AG20443 (cell line): ENCODE data around the gene FOXL1.
"Not testable (repeated sequence)": the region's sequence is repeated elsewhere in the genome, so short reads cannot be mapped to it uniquely, and the experiment has no call there.

Source experiments
- DNase-seq: peaks from one replicate; pipeline ENCODE4 v3.0.0; 2012; ENCODE audit warnings: low spot score, mixed read lengths

The FOXL1 gene

GRCh38 chr16:86580791-86581170 lies 2.4 kb downstream of the FOXL1 start:
- no peak for DNase-seq

DNA sequence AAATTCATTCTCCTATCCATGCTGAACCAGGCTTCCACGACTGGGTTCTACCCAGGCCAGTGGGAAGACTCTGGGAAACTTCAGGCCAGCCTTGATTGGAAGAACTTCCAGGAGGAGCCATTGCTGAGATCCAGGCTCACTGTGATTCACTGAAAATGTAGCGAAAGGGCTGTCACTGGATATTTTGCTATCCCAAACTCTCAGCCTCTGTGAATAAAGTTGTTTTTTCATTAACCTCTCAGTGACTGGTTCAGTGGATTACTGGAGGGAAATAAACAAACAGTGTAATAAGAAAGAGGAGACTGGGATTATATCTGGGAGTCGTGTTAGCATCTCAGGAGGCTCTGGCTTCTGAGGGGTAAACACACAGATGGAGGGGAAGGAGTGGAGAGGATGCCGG lies 3.1 kb downstream of the FOXL1 start:
- no peak for DNase-seq

DNA sequence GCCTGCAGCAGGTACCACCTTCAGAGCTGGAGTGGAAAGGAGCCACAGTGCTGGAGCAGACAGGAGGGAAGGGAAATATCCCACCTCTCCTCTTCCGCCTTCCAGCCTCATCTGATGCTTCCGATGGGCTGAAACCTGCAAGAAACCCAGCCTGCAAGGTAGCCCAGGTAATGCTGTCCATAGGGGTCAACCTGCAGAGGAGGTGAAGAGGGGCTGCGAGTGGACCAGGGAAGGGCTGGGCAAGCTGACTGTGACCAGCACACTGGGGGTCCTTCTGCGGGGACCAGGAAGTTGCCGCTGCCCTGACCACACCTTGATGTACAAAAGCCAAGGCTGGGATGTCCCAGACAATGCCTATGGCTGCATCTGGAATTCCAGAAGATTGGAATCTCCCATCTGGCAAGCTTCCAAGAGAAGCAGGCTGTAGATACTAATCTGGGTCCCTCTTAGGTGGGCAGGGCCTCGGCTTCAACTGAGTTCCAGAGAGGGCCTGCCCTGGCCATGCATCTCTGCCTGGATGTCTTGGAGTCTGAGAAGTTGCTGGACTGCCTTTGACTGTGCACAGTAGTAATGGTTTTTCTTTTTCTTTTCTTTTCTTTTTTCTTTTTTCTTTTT lies 5.8 kb downstream of the FOXL1 start:
- DNase-seq = no peak

DNA sequence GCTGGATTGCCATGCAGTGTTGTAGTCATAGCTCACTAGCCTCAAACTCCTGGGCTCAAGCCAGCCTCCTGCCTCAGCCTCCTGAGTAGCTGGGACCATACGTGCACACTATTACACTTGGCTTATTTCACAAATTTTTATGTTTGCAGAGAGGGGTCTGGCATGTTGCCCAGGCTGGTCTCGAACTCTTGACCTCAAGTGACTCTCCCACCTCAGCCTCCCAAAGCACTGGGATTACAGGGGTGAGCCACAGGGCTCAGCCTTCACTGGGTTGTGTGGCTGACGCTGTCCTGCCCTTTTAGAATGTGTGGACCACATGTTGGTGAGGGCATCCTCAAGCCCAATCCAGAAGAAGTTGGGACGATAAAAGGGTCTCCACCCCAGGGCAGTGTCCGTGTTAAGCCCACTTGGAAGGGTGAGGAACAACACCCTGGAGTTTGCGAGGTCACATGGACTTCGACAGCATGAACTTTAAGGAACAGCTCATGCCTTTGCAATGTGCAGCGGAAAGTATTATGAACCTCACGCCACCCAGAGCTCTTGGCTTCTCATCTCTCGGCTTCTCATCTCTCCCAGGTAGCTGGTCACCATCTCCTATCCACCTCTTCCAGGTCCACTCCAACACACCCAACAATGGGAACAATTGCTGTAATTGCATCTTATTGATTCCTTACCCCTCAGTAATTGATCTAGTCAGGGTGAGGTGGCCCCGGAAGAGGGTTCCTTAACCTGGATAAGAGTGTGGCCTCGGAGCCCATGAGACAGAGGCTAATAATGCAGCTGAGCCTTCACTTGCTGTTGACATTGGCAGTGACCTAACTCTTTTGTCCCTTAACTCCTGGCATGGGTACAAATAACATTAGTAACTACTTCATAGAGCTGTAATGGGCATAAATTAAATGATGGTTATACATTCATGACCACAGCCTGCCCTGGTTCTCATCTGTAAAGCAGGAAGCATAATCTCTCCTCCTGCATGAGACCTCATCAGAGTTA lies 6.7 kb downstream of the FOXL1 start:
- DNase-seq = peak; percentile 35

DNA sequence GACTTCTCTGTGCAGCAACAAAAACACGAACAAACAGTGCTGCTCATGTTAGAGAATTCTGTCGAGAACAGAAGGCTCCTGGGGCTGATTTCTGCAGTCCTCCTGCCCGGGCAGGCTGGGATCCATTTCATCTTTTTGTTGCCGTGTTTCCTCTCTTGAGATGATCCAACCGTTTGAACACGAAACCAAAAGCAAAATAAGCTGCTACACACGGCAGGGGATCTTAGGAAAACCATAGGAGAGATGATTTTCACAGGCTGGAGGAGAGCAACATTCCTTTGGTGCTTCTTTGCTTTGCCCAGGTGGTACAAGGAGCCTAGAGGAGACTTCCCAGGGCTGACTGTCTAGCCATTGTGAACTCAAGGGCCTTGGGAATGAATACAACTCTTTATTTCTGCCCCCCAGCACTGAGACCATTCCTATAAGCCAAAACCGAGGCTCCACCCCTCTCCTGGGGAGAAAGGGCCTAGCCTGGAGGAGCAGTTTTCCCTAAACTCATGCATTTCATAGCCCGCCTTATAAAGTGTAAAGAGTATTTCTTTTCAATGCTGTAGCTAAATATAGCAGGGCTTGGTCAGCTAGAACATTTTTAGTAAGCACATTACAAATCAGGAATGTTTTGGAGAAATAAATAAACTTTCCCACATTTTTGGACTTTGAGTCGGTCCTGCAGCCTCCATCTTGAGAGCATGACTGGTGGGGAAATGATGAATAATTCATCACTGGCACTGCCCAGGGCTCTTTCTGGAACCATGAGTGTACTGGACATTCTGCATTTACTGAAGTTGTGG lies 7.7 kb downstream of the FOXL1 start:
- DNase-seq = peak; percentile 70

GRCh38 chr16:86587487-86587886 lies 9.1 kb downstream of the FOXL1 start:
- DNase-seq = no peak

DNA sequence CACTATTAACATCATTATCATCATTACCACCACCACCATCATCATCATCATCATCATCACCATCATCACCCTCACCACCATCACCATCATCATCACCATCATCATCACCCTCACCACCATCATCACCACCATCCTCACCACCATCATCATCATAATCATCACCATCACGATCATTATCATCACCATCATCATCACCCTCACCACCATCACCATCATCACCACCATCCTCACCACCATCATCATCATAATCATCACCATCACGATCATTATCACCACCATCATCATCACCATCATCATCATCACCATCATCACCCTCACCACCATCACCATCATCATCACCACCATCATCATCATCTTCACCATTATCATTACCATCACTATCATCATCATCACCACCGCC lies 9.6 kb downstream of the FOXL1 start:
- not testable (repeated sequence) for DNase-seq

- peak; percentile 74 for DNase-seq
These were observed 12.3 kb downstream of the FOXL1 start for GRCh38 chr16:86590501-86591144.

DNA sequence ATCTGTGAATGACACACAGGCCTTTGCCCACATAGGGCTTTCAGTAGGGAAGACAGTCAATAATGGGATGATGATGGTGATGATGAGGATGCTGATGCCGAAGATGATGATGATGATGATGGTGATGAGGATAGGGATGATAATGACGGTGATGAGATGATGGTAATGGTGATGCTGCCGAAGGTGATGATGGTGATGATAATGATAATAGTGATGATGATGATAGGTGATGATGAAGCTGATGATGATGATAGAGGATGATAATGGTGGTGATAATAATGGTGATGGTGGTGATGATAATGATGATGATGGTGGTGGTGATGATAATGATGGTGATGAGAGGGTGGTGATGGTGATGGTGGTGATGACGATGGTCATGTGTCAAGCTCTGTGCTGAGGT lies 12.9 kb downstream of the FOXL1 start:
- DNase-seq = no peak

GRCh38 chr16:86593913-86594620 lies 15.7 kb downstream of the FOXL1 start:
- no peak for DNase-seq

DNA sequence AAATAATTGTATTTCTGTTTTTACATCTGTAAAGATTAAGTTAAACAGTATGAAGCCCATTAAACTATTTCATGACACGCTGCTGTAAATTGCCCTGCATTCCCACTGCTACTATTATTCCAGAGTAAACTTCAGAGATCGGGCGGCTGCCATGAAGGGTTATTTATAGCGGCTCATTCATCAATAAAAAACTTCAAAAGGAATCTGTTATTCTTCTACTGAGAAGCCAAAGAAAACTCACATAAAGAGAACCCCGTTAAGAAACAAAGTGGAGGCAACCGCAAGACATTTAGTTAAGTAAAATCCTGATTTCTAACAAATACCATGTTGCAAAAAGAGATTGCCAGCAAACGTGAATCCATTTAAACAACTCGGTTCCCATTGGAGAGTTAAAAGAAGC lies 16.4 kb downstream of the FOXL1 start:
- no peak for DNase-seq

GRCh38 chr16:86595983-86596605 lies 17.7 kb downstream of the FOXL1 start:
- DNase-seq = no peak

DNA sequence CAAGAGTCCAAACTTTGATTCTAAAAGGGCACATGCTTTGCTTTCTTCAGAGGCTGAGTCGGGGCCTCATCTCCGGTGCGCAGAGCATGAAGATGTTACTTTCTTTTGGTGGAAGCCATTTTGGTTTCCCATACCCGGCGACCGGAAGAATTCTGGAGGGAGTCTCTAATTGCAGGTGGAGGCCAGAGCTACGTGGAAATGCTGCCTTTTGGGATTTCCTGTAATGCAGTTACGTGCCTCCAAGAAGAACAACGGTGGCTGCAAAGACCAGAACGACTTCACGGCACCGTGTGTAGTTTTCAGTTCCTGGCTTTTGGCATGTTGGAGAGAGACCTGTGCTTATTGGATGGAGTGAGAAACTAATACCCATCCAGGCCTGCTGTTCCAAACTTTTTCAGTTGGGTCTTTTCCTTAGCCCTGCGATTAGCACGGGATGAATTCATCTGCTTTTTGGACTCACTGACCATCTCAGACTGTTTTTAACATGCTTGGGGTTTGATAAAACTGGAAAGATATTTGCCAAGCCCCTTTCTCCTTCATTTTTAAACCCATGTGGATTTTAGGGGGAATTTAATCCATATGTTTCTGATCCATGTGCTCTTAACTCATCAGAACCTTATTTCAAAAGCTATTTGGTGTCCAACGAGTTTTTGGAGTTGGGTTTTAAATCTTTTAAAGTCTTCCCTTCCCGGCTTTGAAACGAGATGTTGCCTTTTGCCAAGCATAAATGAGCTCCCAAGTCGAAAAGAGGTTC lies 19.0 kb downstream of the FOXL1 start:
- no peak for DNase-seq

DNA sequence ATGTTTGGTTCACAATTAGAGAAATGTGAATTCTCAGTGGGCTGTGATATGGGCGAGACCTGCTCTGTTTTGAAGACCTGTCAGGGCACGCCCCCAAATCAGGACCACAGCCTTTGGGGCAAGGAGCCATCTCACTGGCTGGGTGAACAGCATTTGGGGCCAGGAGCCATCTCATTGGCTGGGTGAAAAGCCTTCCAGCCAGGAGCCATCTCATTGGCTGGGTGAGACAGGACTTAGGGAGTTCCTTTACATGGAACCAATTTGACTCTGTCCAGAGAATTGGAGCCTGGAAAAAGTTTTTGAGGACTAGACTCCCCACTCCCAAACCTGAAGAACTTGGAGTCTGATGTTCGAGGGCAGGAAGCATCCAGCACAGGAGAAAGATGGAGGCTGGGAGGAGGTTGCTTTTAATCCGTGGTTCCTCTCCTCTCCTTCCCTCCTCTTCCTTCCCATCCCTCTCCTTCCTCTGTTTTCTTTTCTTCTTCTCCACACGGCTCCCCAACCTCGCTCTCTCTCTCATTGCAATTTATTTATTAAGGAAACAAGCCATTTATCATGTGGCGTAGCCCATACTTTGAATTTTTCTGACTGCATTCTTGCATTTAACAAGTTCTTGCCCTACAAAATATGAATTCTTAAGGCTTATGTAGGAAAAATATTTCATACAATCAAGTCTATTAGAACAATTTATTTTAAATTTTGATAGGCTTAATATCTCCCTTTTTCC lies 19.7 kb downstream of the FOXL1 start:
- peak; percentile 27 for DNase-seq

- DNase-seq = peak; percentile 71
These were observed 20.5 kb downstream of the FOXL1 start for GRCh38 chr16:86598607-86599565.

- no peak for DNase-seq
These were observed 23.0 kb downstream of the FOXL1 start for GRCh38 chr16:86601356-86601755.

DNA sequence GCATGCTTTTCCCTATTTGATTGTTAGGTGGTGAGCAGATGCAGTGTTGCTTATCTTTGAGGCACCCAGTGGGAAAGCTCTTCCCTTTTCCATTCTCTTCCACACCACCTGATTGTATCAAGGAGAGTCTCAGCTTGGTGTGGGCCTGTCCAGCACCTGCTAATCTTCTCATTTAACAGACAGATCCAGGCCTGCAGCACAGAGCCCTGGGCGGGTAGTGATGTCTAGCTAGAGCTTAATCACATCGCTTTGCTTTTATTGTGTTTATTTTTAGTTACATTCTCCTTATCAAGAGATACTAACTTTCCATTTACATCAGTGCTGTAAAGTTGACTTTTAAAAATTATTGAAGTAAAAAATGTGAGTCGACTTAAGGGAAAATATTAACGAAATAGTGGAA lies 24.2 kb downstream of the FOXL1 start:
- DNase-seq = no peak

DNA sequence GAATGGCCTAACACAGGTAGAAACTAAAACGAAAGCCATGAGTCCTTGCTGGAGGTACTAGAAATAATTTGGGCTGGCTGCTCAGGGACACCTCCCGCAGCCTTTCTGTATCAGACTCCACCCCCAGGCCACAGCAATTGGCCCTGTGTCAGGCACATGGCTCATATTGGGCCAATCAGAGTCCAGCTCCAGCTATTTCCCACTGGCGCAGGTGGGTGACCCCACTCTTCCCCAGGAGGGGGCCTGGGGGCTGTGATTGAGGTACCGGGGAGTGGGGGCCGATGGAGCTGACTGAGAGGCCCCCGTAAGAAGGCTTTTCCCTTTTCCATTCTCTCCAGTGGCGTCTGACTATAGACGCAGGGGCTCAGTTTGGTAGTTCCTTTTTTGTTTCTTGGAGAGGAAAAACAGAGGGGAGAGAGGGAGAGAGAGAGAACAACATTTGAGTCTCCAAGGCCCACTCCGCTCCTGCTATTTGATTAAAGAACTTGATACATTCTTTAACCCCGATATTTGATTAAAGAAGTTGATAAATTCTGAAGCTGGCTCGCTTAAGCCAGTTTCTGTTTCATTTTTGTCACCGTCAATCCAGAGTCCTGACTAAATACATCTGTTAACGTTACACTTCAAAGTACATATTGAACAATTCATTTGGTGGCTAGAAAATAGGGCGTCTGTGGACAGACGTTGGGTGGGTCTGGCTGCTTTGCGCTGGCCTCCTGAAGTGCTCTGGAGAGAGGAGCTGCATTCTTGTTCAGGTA lies 26.3 kb downstream of the FOXL1 start:
- DNase-seq = no peak
